Activated T-cell treated with anti-CD3 and anti-CD28 coated beads, Interleukin-2, amount 50 U/mL, for 48 hours (primary cell): ENCODE results near the gene TMEM209.
A peak's percentile ranks its signal among the peaks of the same experiment; 100 is the strongest.
"Not testable (repeated sequence)": the region's sequence is repeated elsewhere in the genome, so short reads cannot be mapped to it uniquely, and the experiment has no call there.

Source experiments
- DNase-seq, 2 experiments: peaks; one replicate each; pipeline ENCODE4 v3.0.0-alpha.2; 2020

Gene TMEM209

DNA sequence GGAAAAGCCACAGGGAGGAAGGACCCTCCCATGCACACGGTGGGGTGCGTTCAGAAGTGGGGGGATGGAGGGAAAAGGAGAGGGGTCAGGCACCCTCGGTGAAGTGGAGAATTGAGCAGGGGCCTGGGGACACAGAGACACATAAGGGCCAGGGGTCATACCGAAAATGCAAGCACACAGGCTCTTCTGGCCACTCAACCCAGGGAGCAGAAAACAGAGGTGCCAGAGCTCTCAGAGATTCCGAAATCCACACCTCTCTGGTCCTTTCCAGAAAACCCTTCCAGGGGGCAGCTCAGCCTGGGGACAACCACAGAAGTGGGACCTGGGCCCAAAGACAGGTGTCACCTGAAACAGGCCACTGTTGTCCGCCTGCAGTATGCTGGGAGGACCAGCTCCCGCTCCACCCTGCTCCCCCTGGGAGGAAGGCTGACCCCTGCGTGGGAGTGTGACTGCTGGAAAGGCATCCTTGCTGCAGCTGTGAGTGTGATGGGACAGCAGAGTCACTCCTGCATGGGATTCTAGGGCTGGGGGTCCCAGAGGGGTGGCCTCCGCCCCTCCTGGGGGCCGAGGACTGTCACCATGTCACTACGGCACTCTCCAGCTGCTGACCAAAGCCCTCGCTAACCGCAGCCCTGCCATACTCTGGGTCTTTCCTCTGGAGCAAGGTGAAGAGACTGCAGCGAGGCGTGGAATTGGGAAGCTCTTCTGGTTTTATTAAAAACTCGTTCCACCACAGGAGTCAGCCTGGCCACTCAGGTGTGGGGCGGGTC lies 63.1 kb downstream of the TMEM209 start:
- DNase-seq = no peak

DNA sequence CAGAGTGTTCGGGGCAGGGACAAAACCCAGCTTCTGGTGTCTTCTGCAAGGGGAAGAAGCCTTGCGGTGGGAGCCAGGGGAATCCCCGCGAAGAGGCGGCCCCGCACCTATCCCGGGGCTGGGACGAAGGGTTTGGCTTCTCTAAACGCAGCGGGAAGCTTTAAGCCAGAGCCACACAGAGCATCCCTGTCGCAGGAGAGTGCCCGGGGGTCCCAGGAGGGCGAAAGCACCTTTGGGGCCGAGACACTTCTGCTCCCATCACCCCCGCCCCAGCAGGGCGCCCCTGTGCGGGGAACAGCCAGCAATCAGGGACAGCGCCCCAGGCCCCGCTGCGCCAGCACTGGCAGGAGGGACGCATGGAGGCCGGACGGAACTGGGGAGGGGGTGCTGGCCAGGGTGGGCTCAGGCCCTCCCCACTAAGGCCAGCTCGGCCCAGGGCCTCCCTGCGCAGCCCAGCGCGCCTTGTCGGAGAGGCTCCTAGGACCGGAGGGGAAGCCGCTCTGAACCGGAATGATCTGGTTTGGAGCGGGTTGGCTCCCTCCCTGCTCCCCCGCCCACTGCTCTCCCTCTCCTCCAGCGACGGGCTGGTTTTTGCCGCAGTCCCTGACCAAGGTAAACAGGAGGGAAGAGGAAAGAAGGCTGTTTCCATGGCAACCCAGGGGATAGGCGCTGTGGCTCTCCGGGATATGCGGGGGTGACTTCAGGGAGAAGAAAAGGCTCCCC lies 63.9 kb downstream of the TMEM209 start:
- peak in 1 of 2 experiments; percentile 58 for DNase-seq

DNA sequence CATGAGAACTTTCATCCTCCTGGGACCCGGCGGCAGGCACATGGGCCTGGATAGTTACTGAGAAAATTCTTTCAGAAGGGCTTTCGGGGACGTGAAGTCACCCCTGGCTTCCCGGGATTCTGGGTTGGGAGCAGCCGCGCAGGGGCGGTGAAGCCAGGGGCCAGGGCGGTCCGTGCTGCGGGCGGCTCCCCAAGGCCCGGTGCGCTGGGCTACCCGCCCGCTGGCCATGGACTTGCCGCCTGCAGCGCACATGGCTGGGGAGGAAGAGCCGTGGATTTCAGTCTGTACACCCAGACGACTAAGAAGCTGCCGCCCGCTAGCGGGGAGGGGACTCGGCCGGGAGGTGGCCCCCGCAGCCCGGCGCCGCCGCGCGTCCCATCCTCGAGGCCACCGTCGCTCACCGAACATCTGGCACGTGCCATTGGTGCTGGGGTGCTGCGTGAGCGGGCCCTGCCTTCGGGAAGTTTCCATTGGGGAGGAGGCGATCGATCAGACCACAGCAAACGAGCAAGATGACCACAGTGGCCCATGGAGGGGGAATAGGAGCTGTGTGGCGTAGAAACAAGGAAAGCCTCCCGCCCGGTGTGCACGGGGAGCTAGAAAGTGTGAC lies 64.5 kb downstream of the TMEM209 start:
- no peak for DNase-seq

DNA sequence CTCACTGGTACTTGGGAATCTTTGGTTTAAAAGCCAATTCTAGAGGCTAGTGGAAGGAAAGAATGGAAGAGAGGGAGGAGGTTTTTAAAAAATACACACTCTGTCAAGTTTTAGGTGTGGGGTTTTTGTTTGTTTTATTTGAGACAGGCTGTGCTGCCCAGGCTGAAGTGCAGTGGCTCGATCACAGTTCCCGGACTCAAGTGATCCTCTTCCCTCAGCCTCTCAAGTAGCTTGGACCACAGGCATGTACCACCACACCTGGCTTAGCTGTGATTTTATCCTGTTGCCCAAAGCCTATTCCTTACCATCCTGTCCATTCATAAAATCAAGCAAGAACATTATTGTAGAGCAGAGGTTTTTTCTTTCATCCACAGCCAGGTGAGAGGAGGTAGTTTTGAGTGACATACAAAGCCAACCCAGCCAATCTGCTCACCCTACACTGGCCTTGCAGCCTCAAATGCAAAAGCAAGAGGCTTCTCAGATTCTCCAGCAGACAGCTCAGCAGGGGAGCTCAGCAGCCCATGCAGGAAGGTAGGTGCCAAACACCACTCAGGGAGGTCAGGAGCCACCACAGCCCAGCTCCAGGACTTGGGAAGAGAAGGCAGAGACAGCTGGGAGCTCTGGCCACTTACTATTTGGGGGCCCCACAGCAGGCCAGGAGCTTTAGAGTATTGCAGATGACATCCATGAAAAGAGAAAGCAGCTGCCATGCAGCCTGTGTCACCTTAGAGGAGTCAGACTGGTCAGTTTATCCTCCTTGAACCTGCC lies 65.8 kb downstream of the TMEM209 start:
- DNase-seq = no peak

DNA sequence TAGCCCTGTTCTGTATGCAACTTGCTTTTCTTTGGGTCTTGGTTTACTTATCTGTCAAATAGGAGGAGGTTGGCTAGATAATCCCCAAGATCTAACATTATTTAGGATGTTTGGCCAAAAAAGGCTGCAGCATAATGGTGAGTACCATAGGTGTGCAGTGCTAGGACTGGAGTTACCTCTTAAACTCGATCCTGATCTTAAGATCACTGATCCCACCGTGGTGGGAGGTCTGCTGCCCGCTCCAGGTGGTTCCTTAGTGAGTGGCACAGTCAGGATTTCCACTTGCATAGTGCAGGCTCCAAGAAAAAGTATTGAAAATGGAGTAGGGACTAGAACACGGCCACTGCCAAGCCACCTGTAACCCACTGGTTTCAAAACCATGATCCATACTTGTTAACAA lies 68.0 kb downstream of the TMEM209 start:
- no peak for DNase-seq

DNA sequence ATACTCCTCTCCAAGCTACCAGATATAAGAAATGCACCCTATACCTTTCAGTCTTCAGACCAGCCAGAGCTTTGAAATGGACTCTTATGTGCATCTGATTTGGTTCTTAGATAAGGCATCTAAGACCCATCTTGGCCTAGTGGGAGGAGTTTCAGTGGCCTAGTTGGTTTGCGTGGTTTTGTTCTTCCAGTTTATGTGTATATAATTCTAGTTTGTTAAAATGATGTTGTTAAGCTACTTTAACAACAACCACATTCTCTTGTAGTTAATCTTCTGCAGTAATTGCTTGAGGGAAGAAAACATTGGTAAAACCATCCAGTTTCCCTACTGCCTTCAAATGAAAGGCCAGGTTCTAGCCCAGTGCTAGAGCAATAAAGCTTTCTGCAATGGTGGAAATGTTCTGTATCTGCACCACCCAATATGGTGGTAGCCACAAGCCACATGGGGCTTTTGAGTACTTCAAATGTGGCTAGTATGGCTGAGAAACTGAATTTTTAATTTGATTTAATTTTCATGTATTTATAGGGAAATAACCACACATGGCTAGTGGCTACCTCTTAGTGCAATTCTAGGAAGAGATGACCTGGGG lies 68.5 kb downstream of the TMEM209 start:
- DNase-seq = no peak

DNA sequence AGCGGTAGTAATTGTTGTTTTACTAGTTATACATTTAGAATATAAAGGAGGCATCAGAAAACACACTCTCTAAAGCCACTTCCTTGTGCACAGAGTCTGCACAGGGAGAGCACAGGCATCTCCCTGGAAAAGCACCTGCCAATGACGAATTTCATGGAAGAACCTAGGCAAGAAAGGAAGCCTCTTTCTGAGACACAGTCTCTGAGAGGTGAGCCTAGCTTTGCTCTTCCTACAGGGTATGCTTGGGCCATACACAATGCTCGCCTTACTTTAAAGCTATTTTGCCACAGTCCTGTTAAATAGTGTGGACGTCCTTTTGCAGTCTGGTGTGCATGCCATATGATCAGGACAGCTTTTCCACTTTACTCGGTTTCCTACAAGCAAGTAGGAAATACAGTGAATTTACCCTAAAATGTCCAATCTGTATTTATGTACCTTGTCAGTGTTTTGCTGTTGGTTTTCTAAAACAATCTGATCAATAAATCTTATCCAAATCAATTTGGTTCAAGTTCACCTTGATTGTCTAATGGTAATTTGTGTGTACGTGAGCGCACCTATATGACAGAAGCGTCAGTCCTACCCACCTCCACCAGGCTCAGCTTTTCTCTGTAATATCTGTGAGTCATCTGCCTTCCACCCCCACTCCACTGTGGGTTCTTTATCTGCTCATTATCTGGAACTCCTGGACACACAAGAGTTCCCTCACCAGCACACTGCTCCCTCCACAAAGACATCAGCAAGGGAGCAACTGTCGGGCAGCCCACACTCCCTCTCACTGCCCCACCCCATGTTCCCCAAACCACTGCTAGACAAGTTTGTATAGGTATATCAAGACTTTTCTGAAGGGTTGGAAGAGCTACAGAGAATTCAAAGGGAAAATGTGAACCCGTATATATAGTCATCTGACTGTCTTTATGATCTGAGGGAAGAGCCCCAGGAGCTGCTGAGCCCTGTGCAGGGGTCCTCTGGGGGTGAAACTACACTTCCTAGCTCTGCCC lies 69.7 kb downstream of the TMEM209 start:
- no peak for DNase-seq

DNA sequence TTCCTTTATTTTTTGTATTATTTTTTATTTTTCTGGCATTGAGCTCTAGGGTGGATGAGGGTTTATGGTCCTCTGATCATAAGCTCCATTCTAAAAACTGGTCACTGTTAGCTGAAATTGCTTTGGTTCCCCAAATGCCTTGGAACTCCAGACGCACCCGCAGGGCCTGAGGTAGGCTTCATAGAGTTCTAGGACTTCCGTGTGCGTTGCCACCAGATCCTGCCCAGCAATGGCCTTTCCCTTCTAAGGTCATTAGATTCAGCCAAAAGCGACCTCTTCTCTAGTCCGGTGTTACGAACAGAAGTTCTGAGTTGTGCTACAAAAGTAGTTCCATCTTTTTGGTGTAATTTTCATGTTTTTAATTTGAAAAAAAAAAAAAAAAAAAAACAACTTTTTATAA lies 70.5 kb downstream of the TMEM209 start:
- DNase-seq = no peak

DNA sequence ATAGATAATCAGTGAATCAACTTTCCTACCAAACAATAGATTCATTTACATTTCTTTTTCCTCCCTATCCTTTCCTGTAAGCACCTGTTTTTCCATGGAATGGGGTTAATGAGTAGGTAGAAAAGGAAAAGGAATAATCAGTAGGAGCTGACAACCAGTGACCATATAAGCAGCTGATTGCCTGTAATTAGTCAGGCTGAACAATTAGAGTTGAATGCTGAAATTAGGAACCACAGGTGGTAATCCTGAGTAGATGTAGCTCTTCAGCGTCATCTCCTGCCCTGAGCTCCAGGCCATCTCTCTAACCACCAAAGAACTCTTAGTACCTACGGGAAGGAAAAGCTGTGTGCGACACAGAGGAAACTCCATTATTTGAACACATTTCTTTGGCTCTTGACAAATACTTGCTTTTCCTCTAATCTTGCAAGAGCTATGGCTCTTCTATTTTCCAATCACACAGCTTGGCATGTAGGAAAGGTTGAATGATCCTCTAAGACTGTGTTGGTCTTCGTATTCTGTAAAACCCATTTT lies 71.0 kb downstream of the TMEM209 start:
- no peak for DNase-seq

DNA sequence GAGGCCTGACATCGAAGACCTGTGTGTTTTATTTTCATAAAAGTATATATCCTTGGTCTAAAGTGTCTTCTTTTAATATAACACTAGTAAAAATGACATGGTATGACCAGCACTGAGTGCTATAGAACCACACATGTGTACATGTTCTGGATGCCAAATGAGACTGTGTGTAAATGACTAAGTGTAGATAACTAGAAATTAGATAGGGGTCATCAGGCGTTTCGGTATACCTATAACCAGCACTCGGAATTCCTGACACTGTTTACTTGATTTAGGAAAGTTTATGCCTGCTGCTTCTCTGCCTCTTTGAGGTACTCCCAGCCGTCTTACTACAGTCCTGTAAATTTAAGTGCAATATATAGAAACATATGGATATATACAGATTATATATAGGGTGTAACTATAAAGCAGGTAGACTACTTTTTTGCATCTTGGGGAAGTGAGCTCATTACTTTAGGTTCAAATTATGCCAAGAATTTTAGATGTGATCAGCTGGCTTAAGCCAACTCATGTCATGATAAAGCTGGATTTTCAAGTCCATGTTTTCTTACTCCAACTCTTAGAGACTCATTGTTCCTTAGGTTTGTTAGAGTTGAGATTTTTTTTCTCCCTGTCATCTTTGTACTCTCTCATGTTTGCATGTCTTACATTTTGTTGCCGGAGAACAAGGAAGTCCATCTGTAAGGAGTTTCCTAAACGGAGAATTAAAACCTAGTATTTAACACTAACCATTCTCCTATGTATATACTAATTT lies 72.0 kb downstream of the TMEM209 start:
- no peak for DNase-seq

DNA sequence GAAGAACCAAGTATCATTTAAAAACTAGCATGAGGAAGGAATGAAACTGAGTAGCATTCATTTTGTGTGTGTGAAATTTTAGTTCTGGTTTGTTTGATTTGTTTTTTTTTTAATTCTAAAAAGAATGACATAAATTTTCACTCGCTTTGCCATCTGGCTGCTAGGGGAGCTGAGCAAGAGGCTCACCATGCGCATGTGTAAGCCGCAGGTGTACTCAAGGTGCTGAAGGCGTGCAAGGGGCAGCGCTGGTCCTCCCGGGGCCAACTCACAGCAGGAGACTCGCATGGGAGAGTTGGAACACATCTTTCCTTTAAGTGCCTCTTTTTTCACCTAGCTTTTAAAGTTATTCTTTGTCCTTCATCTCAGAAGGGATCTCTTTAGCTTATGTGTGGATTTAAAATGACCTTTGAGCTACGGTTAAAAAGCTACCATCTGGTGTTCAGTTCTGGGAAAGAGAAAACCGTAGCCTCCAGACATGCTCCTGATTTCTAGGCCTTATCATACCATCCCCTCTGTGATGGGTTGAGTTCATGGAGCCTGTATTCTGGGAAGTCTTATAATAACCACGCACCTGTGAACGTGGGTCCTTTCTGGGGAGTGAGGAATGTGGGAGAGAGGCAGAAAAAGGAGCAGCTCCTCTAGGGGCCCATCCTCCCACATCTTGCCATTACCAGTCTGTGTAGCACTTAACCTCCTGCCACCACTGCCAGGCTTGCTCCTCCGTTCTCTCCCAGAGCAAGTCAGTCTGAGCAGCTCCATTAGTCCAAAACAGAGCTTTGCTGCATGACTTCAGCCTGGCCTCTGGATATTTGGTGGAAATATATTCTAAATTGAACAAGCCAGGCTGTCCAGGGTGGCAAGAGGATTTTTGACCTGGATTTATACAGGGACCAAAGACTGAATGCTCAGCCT lies 73.0 kb downstream of the TMEM209 start:
- no peak for DNase-seq

DNA sequence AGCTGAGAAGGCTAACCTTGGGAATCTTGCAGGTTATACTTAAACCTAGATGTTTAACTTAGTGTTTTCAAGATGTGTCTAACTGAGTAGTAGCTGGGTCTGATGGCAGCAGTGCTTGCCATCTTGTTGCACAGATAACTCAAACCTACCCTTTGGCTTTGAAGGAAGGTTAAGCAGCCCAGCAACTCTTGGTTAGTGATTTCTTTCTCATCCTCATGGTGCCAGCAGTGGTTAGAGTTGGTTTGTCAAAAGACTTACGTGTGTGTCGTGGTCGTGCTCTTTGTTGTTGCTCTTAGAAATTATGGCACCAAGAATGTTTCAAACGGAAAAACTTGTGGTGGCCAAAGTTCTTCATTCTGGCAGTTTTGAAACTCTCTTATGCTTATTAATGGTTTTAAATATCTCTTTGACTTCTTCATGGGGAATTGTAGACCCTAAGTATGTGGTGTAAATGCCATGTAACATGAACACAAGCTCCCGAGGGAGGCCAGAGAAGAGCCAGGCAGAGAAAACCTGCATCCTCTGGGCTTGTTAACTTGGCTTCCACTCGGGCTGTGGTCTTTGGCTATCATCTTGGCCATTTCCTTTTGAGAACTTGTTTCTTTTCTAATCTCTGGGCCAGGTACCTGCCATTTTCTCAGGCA lies 73.9 kb downstream of the TMEM209 start:
- no peak for DNase-seq

DNA sequence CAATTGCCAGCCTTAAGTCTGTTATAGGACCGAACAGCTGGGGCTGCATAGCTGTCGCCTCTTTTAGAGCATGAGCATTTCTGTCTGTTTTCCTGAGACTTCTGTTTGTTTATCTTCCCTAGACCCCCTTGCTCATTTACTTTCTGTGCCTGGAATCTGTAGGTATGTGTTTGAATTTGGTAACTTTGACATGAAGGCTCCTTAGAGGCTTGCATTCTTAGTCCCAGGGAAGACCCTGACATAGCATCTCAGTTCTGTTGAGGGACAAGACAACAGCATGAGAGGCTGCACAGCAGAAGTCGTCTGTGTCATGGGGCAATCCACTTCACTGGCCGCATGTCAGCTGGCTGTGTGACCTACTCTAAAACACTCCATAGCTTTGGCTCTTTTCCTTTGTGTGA lies 76.2 kb downstream of the TMEM209 start:
- no peak for DNase-seq

DNA sequence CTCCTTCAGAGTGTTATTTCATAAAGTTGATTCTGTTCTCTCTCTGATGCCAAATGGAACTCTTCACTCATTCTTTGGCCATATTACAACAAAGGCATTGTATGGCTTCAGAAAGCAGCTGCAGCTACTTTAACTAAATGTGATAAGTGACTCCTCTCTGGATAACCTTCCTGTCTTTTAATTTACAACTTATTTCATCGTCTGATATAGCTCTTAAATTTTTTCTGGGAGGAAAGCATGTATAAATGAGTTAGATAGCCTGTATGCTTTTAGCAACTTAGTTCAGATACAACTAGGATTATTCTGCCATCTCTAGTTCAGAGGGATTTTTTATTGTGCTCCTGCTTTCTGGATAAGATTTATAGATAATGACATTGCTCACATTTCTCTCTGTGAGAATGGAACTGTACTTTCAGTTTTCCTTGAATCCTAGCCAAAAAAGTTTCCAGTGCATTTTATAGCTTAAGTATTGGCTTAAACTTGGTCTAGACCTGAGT lies 77.3 kb downstream of the TMEM209 start:
- no peak for DNase-seq

DNA sequence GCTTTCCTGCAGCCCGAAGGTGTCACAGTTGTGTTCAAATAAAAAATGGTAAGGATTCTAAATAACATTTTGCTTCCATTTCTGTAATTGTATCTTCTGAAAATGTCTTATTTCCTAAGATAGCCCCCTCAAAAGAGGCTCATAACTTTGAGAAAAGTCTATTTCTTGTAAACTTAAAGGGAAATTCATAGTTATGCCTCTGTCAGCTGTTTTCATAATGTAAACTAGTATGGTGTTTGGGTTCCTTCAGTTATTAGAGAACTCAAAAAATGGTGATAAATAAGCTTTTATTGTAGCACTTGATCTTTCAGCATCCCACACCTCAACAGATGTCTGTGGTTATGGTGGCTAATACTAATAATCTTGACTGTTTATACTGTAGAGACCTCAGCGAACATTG lies 77.8 kb downstream of the TMEM209 start:
- no peak for DNase-seq

DNA sequence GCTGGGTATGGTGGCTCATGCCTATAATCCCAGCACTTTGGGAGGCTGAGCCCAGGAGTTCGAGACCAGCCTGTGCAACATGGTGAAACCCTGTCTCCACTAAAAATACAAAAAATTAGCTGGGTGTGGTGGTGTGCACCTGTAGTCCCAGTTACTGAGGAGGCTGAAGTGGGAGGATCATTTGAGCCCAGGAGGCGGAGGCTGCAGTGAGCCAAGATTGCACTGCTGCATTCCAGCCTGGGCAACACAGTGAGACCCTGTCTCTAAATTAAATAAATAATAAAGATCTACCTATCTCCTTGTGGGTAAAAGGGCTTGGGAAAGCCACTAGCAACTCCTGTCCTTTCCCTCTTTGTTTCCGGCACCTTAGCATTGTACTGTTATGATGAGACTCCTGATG lies 78.4 kb downstream of the TMEM209 start:
- not testable (repeated sequence) for DNase-seq

DNA sequence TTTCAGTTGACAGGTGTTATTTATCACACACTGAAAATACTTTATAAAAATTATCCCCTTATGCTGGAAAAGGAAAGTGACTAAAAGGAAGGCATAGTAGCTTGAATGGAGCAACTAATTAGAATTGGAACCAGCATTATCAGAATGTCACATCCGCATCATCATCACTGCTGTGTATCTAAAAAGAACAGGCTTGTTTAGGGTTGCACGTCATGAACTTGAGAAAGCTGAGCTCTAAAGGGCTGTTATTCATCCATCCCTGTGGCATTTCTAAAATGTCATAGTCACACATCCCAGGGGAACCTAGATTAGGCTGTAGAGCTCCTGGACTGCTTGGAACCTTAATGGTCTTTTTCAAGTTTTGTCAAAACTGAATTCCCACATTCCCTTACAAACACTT lies 80.5 kb downstream of the TMEM209 start:
- no peak for DNase-seq

DNA sequence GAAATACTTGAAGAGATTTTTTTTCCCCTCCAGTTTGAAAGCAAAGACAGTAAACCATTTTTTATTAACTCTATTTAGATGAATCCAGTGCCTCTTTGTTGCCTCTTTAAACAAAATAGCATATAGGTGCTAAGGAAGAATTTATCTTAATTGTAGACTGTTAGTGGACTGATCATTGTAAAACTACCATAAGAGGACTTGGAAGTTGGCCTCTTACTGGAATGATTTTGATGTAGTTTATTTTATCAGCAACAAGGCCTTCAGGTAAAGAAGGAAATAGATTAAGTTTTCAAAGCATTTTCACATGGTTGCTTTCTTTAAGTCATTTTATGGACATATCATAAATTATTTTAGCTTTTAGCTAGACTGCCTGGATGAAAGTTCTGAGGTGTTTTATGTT lies 81.7 kb downstream of the TMEM209 start:
- no peak for DNase-seq

DNA sequence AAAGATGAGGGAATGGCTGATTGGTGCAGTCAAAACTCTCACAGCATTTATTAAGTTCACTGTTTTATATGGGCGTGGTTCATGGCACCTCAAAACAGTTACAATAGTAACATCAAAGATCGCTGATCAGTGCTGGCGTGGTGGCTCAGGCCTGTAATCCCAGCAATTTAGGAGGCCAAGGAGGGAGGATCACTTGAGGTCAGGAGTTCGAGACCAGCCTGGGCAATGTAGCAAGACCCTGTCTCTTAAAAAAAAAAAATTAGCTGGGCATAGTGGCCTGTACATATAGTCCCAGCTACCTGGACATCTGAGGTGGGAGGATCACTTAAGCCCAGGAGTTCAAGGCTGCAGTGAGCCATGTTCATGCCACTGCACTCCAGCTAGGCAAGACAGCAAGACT lies 86.4 kb downstream of the TMEM209 start:
- no peak for DNase-seq
